Colonic mucosa (tissue), 4 donors: ENCODE data around the gene PLPPR1. TPM values are rescaled to one million over a fixed set of nuclear protein-coding genes. Genes with fewer than 3 reads are reported as not detected.

Source experiments
- DNase-seq: peaks from one replicate; pipeline ENCODE4 v3.0.0-alpha.2; 2020
- H3K27ac ChIP-seq: fragments of 200-600 bp; one replicate; pipeline ENCODE4 v1.8.0; 2021
- H3K27me3 ChIP-seq: fragments of 200-600 bp; one replicate; pipeline ENCODE4 v1.8.0; 2021
- H3K36me3 ChIP-seq: fragments of 200-600 bp; one replicate; pipeline ENCODE4 v1.8.0; 2021
- H3K4me1 ChIP-seq: fragments of 200-600 bp; one replicate; pipeline ENCODE4 v1.8.0; 2021; ENCODE audit warnings: mild to moderate bottlenecking
- H3K4me3 ChIP-seq: fragments of 200-600 bp; one replicate; pipeline ENCODE4 v1.8.0; 2021
- H3K9ac ChIP-seq, 2 donors: one replicate each; pipeline ENCODE4 v1.7.0; 2013; ENCODE audit warnings: control low read depth in 2 of 2, low read depth in 2 of 2, low read length in 2 of 2
- H3K9me3 ChIP-seq: fragments of 200-600 bp; one replicate; pipeline ENCODE4 v1.8.0; 2021
- CTCF ChIP-seq: fragments of 200-600 bp; IDR thresholded peaks from one replicate; pipeline ENCODE4 v1.8.0; 2022; ENCODE audit warnings: antibody characterized with exemption, mild to moderate bottlenecking
- intact Hi-C: fragments of 100-400 bp; cut with DNase I; formaldehyde crosslinking; loops from one replicate; pipeline ENCODE4 v1.14.1; 2022
- total RNA-seq, 2 donors: library from RNA; stranded (reverse); fragmentation: NEBNext Ultra II Directional in 1 of 2; extraction: Animal tissue kit (Norgen Biotek cat#: 25700) in 1 of 2; gene quantifications; one replicate each; pipeline ENCODE4 v1.2.1, GENCODE V29; 2021
- donor health status: healthy.
- donor health status: DM: no; HTN: no; CAD: no.
- donor health status: DM: no; HTN: no; CAD: no.

Gene PLPPR1
- total RNA-seq, 2 donors from 2014 or later, result 0.25 to 0.69 TPM

GRCh38 chr9:101264727-101265126 lies 236.2 kb downstream of the PLPPR1 start:
- DNase-seq, result no peak
- Histone ChIP-seq H3K27me3 (no peaks in the 10 kb centered on the region), H3K9me3 (no peaks in the 10 kb centered on the region), H3K4me3 (no peak overlapping the region), H3K27ac (no peak overlapping the region), H3K4me1 (no peaks in the 10 kb centered on the region), H3K9ac (no peak overlapping the region), H3K36me3 (no peaks in the 10 kb centered on the region)
- intact Hi-C loops, result no loop called here
- no peak for TF ChIP-seq CTCF

GRCh38 chr9:101265261-101265660 lies 236.7 kb downstream of the PLPPR1 start:
- Histone ChIP-seq H3K27me3 (no peaks in the 10 kb centered on the region), H3K4me3 (no peak overlapping the region), H3K9me3 (no peaks in the 10 kb centered on the region), H3K27ac (no peak overlapping the region), H3K4me1 (no peaks in the 10 kb centered on the region), H3K9ac (no peak overlapping the region), H3K36me3 (no peaks in the 10 kb centered on the region)
- intact Hi-C loops, result no loop called here
- no peak for TF ChIP-seq CTCF
- no peak for DNase-seq

GRCh38 chr9:101268426-101268825 lies 239.9 kb downstream of the PLPPR1 start:
- intact Hi-C loops, result no loop called here
- H3K36me3 ChIP-seq, result no peaks in the 10 kb centered on the region
- H3K9ac ChIP-seq, result no peak overlapping the region
- H3K27me3 ChIP-seq, result no peaks in the 10 kb centered on the region
- no peak overlapping the region for H3K4me3 ChIP-seq
- H3K4me1 ChIP-seq, result no peaks in the 10 kb centered on the region
- DNase-seq, result no peak
- TF ChIP-seq CTCF, result no peak
- H3K9me3 ChIP-seq, result no peaks in the 10 kb centered on the region
- H3K27ac ChIP-seq, result no peak overlapping the region

DNA sequence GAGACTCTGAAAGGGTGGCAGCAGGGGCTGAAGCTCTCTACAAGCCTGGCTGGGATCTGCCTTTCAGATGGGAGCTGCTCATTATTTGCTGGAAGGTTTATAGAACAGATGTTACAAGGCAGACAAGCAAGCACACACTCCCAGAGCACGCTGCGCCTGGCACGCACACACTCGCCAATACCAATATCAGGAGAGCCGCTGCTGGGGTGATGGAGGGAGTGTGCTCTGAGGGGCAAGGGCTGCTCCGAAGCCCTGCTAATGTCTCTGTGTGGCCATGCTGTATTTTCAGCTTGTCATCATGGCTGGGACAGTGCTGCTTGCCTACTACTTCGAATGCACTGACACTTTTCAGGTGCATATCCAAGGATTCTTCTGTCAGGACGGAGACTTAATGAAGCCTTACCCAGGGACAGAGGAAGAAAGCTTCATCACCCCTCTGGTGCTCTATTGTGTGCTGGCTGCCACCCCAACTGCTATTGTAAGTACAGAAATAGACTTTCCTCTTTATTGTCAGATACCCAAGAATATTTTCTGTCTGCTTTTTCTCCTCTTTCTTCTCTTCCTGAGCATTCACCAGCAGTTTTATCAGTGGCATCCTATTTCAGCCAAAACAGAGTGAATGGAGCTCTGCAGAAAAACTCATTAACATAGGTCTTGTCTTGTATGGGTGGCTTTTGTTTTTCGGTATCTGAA lies 241.2 kb downstream of the PLPPR1 start:
- no peak for TF ChIP-seq CTCF
- no peak overlapping the region for H3K27ac ChIP-seq
- no peaks in the 10 kb centered on the region for H3K9me3 ChIP-seq
- H3K4me1 ChIP-seq, result no peaks in the 10 kb centered on the region
- no peaks in the 10 kb centered on the region for H3K27me3 ChIP-seq
- no peak for DNase-seq
- no peak overlapping the region for H3K4me3 ChIP-seq
- no peak overlapping the region for H3K9ac ChIP-seq
- H3K36me3 ChIP-seq, result no peaks in the 10 kb centered on the region
- intact Hi-C loops, result no loop called here

- no peak overlapping the region for H3K9ac ChIP-seq
- intact Hi-C loops, result no loop called here
- no peak for DNase-seq
- H3K9me3 ChIP-seq, result no peaks in the 10 kb centered on the region
- no peaks in the 10 kb centered on the region for H3K36me3 ChIP-seq
- H3K4me1 ChIP-seq, result no peaks in the 10 kb centered on the region
- H3K4me3 ChIP-seq, result no peak overlapping the region
- H3K27me3 ChIP-seq, result no peaks in the 10 kb centered on the region
- no peak for TF ChIP-seq CTCF
- no peak overlapping the region for H3K27ac ChIP-seq
Observed at GRCh38 chr9:101270302-101270701, 241.8 kb downstream of the PLPPR1 start.
